ENCODE measurements around the gene BST1. TPM values are rescaled to one million over a fixed set of nuclear protein-coding genes. Genes with fewer than 3 reads are reported as not detected.

The BST1 gene
- total RNA-seq, 2 experiments from 2014 or later: 0.40 to 0.95 TPM

DNA sequence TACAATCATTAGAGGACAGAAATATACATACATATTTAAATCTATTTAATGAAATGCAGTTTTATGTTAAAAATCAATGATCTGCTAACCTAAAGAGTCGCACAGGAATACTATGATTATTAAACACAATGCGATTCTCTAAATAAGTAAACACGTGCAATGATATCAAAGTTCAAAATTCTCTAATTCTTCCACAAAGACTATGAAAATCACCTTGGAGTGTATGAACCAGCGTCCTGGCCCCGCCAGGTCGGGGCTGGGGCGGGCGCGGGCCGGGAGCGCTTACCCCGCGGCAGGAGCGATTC lies 21.8 kb upstream of the BST1 start:
- peaks cover 49% of the 10 kb centered on the region for H3K4me1 Mint-ChIP-seq
- CTCF ChIA-PET: interaction anchor here (0.6 to 1.7 kb wide), 6 partner anchors 10 to 203 kb away, joined by 3 to 9 read pairs (median 4); no protein-coding TSS in a partner anchor
- H3K9me3 Mint-ChIP-seq: no peaks in the 10 kb centered on the region
- POLR2A ChIA-PET: interaction anchor here (0.6 to 3.6 kb wide), 13 partner anchors 8 to 680 kb away, joined by 3 to 60 read pairs (median 6); partner anchors contain the start of genes BST1 and FBXL5
- no peaks in the 10 kb centered on the region for H3K27me3 Mint-ChIP-seq
- peak overlapping the region; percentile 92 for H3K27ac Mint-ChIP-seq
- no peak for DNase-seq
- peak overlapping the region; percentile 97 for H3K4me3 Mint-ChIP-seq
- H3K36me3 Mint-ChIP-seq (ENCODE audit: low read depth): peaks cover 35% of the 10 kb centered on the region

DNA sequence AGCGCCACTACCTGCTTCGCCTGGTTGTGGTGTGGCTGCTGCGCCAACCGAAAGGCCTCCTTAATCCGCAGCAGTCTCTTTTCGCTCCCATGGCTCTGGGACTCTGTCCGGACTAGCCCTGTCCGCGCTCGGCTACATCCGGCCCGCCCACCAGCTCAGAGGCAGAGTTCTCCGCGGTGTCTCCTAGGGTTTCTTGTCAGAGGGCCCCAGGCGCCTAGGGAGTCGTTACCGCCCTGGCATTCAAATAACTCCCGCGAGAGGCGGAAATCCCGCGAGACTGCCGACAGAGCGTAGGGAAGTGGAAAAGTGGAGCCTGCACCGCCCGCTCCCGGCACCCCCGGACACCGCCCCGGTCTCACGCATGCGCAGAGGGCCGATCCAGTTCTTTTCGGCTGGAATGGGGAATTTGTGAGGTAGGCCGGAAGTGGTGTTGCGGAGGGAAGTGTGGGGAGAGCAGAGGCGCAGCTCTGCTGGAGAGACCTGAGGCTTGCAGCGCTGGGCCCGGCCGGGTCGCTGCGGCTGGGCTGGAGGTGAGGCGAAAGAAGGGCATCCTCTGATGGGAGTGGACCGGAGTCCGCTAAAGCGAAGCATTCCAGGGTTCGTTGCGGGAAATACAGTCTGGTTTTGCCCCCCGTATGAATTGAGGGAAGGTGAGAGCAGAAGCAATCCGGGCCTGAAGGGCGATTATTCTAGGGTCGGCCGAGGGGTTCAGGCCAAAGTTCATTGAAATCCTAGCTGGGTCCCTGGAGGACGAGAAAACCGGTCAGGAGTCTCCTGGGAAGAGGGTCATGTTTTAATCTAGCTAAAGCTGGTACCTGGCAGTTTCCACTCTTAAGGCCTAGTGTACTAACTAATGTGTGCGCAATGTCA lies 21.3 kb upstream of the BST1 start, which contains the start of gene FAM200B:
Gene FAM200B (plus strand): TSS at position 456 of the 870 bp plus-strand sequence. CDS start 5,151 bp downstream, outside the sequence.
- Mint-ChIP-seq H3K36me3 (ENCODE audit: low read depth) (peaks cover 40% of the 10 kb centered on the region), H3K9me3 (no peaks in the 10 kb centered on the region), H3K4me3 (peak within 1 kb of the TSS; percentile 97), H3K27ac (peak within 1 kb of the TSS; percentile 92), H3K4me1 (peaks cover 46% of the 10 kb centered on the region), H3K27me3 (no peaks in the 10 kb centered on the region)
- DNase-seq: peak; percentile 98
- CTCF ChIA-PET: interaction anchor here (0.6 to 1.7 kb wide), 10 partner anchors 10 to 285 kb away, joined by 3 to 9 read pairs (median 4); no protein-coding TSS in a partner anchor
- POLR2A ChIA-PET: interaction anchor here (0.6 to 3.6 kb wide), 15 partner anchors 9 to 680 kb away, joined by 3 to 60 read pairs (median 5); partner anchors contain the start of genes BST1 and FBXL5

- peak overlapping the region; percentile 97 for H3K4me3 Mint-ChIP-seq
- DNase-seq: no peak
- no peaks in the 10 kb centered on the region for H3K9me3 Mint-ChIP-seq
- POLR2A ChIA-PET: interaction anchor here (1.2 to 3.6 kb wide), 10 partner anchors 9 to 681 kb away, joined by 3 to 60 read pairs (median 8); partner anchors contain the start of genes BST1 and FBXL5
- peak overlapping the region; percentile 92 for H3K27ac Mint-ChIP-seq
- H3K27me3 Mint-ChIP-seq: no peaks in the 10 kb centered on the region
- CTCF ChIA-PET: interaction anchor here (0.6 to 1.7 kb wide), 7 partner anchors 9 to 286 kb away, joined by 3 to 8 read pairs (median 4); no protein-coding TSS in a partner anchor
- peaks cover 45% of the 10 kb centered on the region for H3K36me3 Mint-ChIP-seq (ENCODE audit: low read depth)
- H3K4me1 Mint-ChIP-seq: peaks cover 43% of the 10 kb centered on the region
Measured at GRCh38 chr4:15682242-15683142, 20.4 kb upstream of the BST1 start.

DNA sequence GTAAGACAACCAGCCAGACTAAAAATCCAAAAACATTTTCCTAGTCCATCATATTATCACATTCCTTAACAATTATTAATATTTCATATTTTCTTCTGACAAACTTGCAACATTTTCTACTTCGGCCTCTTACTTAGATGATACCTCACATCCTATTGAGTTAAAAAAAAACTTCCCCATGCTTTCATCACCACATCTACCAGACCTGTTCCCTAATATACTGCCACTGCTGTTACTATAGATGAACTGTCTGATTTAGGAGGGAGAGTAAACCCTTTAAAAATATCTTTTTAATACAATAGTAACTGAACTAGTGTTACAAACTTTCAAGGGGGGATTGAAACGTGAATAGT lies 19.7 kb upstream of the BST1 start:
- CTCF ChIA-PET: interaction anchor here (1.3 to 1.4 kb wide), 2 partner anchors 8 to 12 kb away, joined by 3 to 4 read pairs; no protein-coding TSS in a partner anchor
- Mint-ChIP-seq H3K27ac (no peak overlapping the region), H3K27me3 (no peaks in the 10 kb centered on the region), H3K36me3 (ENCODE audit: low read depth) (peaks cover 45% of the 10 kb centered on the region), H3K4me3 (no peak overlapping the region), H3K4me1 (peaks cover 39% of the 10 kb centered on the region), H3K9me3 (no peaks in the 10 kb centered on the region)
- POLR2A ChIA-PET: interaction anchor here (1.2 to 3.6 kb wide), 5 partner anchors 19 to 682 kb away, joined by 3 to 24 read pairs (median 12); partner anchors contain the start of gene BST1
- DNase-seq: no peak

DNA sequence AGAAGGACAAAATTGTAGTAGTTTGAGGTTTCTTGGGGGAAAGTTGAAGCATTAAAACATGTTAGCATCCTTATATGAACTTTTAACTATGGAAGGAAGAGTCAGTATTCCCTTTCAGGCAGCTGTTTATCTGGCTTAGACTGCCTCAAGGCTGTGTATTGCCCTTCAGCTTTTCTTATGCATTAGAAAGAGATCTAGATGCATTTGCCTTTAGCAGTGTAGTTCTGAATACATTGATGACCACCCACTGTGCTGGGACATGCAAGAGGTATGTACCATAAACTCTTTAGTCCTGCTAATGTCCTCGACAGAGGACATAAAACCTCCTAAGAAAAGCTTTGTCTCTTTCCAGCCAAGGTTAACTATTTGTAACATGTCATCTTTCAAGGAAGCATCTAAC lies 18.4 kb upstream of the BST1 start:
- H3K27me3 Mint-ChIP-seq: no peaks in the 10 kb centered on the region
- ChIA-PET CTCF (interaction anchor here (1.2 kb wide), 1 partner anchor 72 kb away, joined by 4 read pairs; no protein-coding TSS in a partner anchor), POLR2A (no interaction called here)
- H3K27ac Mint-ChIP-seq: no peak overlapping the region
- no peak for DNase-seq
- no peak overlapping the region for H3K4me3 Mint-ChIP-seq
- H3K9me3 Mint-ChIP-seq: no peaks in the 10 kb centered on the region
- H3K36me3 Mint-ChIP-seq (ENCODE audit: low read depth): peaks cover 49% of the 10 kb centered on the region
- H3K4me1 Mint-ChIP-seq: peaks cover 31% of the 10 kb centered on the region

GRCh38 chr4:15688051-15688450 lies 14.8 kb upstream of the BST1 start:
- DNase-seq: no peak
- CTCF ChIA-PET: no interaction called here
- Mint-ChIP-seq H3K4me1 (peaks cover 12% of the 10 kb centered on the region), H3K27me3 (no peaks in the 10 kb centered on the region), H3K4me3 (no peak overlapping the region), H3K36me3 (ENCODE audit: low read depth) (peaks cover 37% of the 10 kb centered on the region), H3K9me3 (no peaks in the 10 kb centered on the region), H3K27ac (no peak overlapping the region)
- POLR2A ChIA-PET: no interaction called here

- Mint-ChIP-seq H3K4me3 (no peak overlapping the region), H3K4me1 (peaks cover 4% of the 10 kb centered on the region), H3K36me3 (ENCODE audit: low read depth) (peaks cover 34% of the 10 kb centered on the region), H3K27me3 (no peaks in the 10 kb centered on the region), H3K9me3 (no peaks in the 10 kb centered on the region), H3K27ac (no peak overlapping the region)
- POLR2A ChIA-PET: no interaction called here
- DNase-seq: no peak
- CTCF ChIA-PET: interaction anchor here (0.6 kb wide), 1 partner anchor 309 kb away, joined by 3 read pairs; no protein-coding TSS in a partner anchor
Measured at GRCh38 chr4:15689540-15689939, 13.3 kb upstream of the BST1 start.

- peaks cover 2% of the 10 kb centered on the region for H3K4me1 Mint-ChIP-seq
- H3K9me3 Mint-ChIP-seq: no peaks in the 10 kb centered on the region
- POLR2A ChIA-PET: no interaction called here
- no peaks in the 10 kb centered on the region for H3K27me3 Mint-ChIP-seq
- H3K4me3 Mint-ChIP-seq: no peak overlapping the region
- CTCF ChIA-PET: no interaction called here
- no peak overlapping the region for H3K27ac Mint-ChIP-seq
- no peak for DNase-seq
- peaks cover 30% of the 10 kb centered on the region for H3K36me3 Mint-ChIP-seq (ENCODE audit: low read depth)
Measured at GRCh38 chr4:15690020-15690809, 12.7 kb upstream of the BST1 start.

GRCh38 chr4:15691346-15692135 lies 11.3 kb upstream of the BST1 start:
- Mint-ChIP-seq H3K4me1 (no peaks in the 10 kb centered on the region), H3K27ac (no peak overlapping the region), H3K4me3 (no peak overlapping the region), H3K27me3 (no peaks in the 10 kb centered on the region), H3K36me3 (ENCODE audit: low read depth) (peaks cover 21% of the 10 kb centered on the region), H3K9me3 (no peaks in the 10 kb centered on the region)
- POLR2A ChIA-PET: no interaction called here
- CTCF ChIA-PET: interaction anchor here (1.1 kb wide), 1 partner anchor 9 kb away, joined by 4 read pairs; no protein-coding TSS in a partner anchor
- no peak for DNase-seq

GRCh38 chr4:15692602-15693001 lies 10.3 kb upstream of the BST1 start:
- Mint-ChIP-seq H3K4me1 (peaks cover 2% of the 10 kb centered on the region), H3K27me3 (no peaks in the 10 kb centered on the region), H3K4me3 (no peak overlapping the region), H3K36me3 (ENCODE audit: low read depth) (peaks cover 12% of the 10 kb centered on the region), H3K9me3 (no peaks in the 10 kb centered on the region), H3K27ac (no peak overlapping the region)
- ChIA-PET POLR2A (interaction anchor here (1.2 kb wide), 1 partner anchor 11 kb away, joined by 5 read pairs; the partner anchor contains the start of gene FAM200B), CTCF (no interaction called here)
- no peak for DNase-seq

DNA sequence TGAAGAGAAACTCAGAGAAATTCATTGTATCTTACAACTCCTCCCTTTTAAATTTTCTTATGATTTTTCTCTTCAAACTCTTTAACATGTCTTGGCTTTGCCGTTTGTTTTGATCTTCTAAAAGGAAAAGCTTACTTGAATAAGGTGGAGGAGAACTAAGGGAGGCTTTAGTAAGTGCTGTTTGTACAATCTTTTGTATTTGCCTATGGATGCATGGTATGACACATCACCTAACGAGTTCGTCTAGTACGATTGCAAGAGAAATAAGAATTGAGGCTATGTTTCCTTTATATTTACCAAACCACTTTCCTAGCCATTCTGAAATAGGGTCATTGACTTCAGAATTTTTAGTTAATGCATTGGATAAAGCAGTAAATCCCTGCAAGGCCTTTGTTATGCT lies 8.4 kb upstream of the BST1 start:
- Mint-ChIP-seq H3K4me3 (no peak overlapping the region), H3K36me3 (ENCODE audit: low read depth) (peaks cover 5% of the 10 kb centered on the region), H3K4me1 (peaks cover 2% of the 10 kb centered on the region), H3K27ac (no peak overlapping the region), H3K9me3 (no peaks in the 10 kb centered on the region), H3K27me3 (peaks cover 13% of the 10 kb centered on the region)
- no peak for DNase-seq
- CTCF ChIA-PET: interaction anchor here (1.3 kb wide), 1 partner anchor 11 kb away, joined by 3 read pairs; no protein-coding TSS in a partner anchor
- POLR2A ChIA-PET: interaction anchor here (1.2 kb wide), 1 partner anchor 9 kb away, joined by 3 read pairs; no protein-coding TSS in a partner anchor
